ENCODE measurements around the gene GLRX5.

GRCh38 chr14:95547272-95547625 is 12.4 kb downstream of the GLRX5 start:
- no peak for TF ChIP-seq CTCF (IDR thresholded peaks at IDR 0.05)
- TF ChIP-seq POLR2A (IDR thresholded peaks at IDR 0.05) = no peak
